Measurements from ENCODE around the gene UBE2K. TPM values are rescaled to one million over a fixed set of nuclear protein-coding genes. Genes with fewer than 3 reads are reported as not detected.
"Not testable (repeated sequence)": the region's sequence is repeated elsewhere in the genome, so short reads cannot be mapped to it uniquely, and the experiment has no call there.

UBE2K gene
- total RNA-seq, 1 donor from 2014 or later, result 68.7 TPM

- Mint-ChIP-seq H3K4me1 (no peaks in the 10 kb centered on the region), H3K4me3 (no peak overlapping the region), H3K27ac (no peak overlapping the region), H3K36me3 (no peaks in the 10 kb centered on the region), H3K27me3 (ENCODE audit: low read depth) (no peaks in the 10 kb centered on the region), H3K9me3 (no peaks in the 10 kb centered on the region)
- DNase-seq (ENCODE audit: low spot score in 2 of 2, unreplicated experiment in 2 of 2), result no peak
- no peak for TF ChIP-seq CTCF (IDR thresholded peaks at IDR 0.05; ENCODE audit: unreplicated experiment)
Observed at GRCh38 chr4:39655876-39656275, 42.1 kb upstream of the UBE2K start.

DNA sequence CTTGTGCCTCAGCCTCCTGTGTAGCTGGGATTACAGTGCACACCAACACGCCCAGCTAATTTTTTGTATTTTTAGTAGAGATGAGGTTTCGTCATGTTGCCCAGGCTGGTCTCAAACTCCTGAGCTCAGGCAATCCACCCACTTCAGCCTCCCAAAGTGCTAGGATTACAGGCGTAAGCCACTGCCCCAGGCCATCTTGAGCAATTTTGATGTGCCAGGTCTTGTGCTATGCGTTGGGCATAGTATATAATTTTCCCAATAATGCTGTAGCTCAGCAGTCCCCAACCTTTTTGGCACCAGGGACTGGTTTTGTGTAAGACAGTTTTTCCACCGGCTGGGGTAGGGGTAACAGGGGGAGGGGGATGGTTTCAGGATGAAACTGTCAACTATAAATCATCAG lies 41.3 kb upstream of the UBE2K start:
- H3K27me3 Mint-ChIP-seq (ENCODE audit: low read depth); H3K9me3 Mint-ChIP-seq; H3K4me1 Mint-ChIP-seq; H3K27ac Mint-ChIP-seq; H3K36me3 Mint-ChIP-seq; DNase-seq (ENCODE audit: low spot score in 2 of 2, unreplicated experiment in 2 of 2); H3K4me3 Mint-ChIP-seq: not testable (repeated sequence)

- no peaks in the 10 kb centered on the region for H3K4me1 Mint-ChIP-seq
- no peaks in the 10 kb centered on the region for H3K27me3 Mint-ChIP-seq (ENCODE audit: low read depth)
- no peak for DNase-seq (ENCODE audit: low spot score in 2 of 2, unreplicated experiment in 2 of 2)
- H3K9me3 Mint-ChIP-seq, result no peaks in the 10 kb centered on the region
- H3K27ac Mint-ChIP-seq, result no peak overlapping the region
- H3K36me3 Mint-ChIP-seq, result no peaks in the 10 kb centered on the region
- H3K4me3 Mint-ChIP-seq, result no peak overlapping the region
- no peak for TF ChIP-seq CTCF (IDR thresholded peaks at IDR 0.05; ENCODE audit: unreplicated experiment)
Observed at GRCh38 chr4:39657465-39657864, 40.5 kb upstream of the UBE2K start.

- H3K36me3 Mint-ChIP-seq, result no peaks in the 10 kb centered on the region
- H3K27ac Mint-ChIP-seq, result no peak overlapping the region
- H3K9me3 Mint-ChIP-seq, result no peaks in the 10 kb centered on the region
- DNase-seq (ENCODE audit: low spot score in 2 of 2, unreplicated experiment in 2 of 2), result no peak
- no peak overlapping the region for H3K4me3 Mint-ChIP-seq
- TF ChIP-seq CTCF (IDR thresholded peaks at IDR 0.05; ENCODE audit: unreplicated experiment), result no peak
- H3K27me3 Mint-ChIP-seq (ENCODE audit: low read depth), result no peaks in the 10 kb centered on the region
- no peaks in the 10 kb centered on the region for H3K4me1 Mint-ChIP-seq
Observed at GRCh38 chr4:39658756-39659155, 39.2 kb upstream of the UBE2K start.

DNA sequence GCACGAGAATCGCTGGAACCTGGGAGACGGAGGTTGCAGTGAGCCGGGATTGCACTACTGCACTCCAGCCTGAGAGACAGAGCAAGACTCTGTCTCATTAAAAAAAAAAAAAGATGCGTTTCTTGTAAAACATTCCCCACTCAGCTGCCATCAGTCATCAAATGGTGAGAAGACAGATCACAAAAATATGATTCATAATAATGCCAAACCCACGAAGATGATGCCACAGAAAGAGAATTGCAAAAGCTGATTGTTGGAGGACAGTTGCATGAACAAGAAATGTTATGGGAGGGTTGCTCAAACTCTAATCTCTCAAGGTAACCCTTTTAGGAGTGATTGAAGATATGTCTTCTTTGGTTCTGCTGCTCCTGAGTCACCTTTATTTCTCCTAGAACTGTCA lies 37.9 kb upstream of the UBE2K start:
- H3K9me3 Mint-ChIP-seq, result no peaks in the 10 kb centered on the region
- no peaks in the 10 kb centered on the region for H3K27me3 Mint-ChIP-seq (ENCODE audit: low read depth)
- no peak overlapping the region for H3K27ac Mint-ChIP-seq
- DNase-seq (ENCODE audit: low spot score in 2 of 2, unreplicated experiment in 2 of 2), result no peak
- H3K4me3 Mint-ChIP-seq, result no peak overlapping the region
- no peak for TF ChIP-seq CTCF (IDR thresholded peaks at IDR 0.05; ENCODE audit: unreplicated experiment)
- H3K4me1 Mint-ChIP-seq, result peaks cover 6% of the 10 kb centered on the region
- H3K36me3 Mint-ChIP-seq, result no peaks in the 10 kb centered on the region

GRCh38 chr4:39660757-39661156 lies 37.2 kb upstream of the UBE2K start:
- no peak for DNase-seq (ENCODE audit: low spot score in 2 of 2, unreplicated experiment in 2 of 2)
- H3K27me3 Mint-ChIP-seq (ENCODE audit: low read depth), result no peaks in the 10 kb centered on the region
- H3K4me1 Mint-ChIP-seq, result peaks cover 8% of the 10 kb centered on the region
- no peak for TF ChIP-seq CTCF (IDR thresholded peaks at IDR 0.05; ENCODE audit: unreplicated experiment)
- no peaks in the 10 kb centered on the region for H3K9me3 Mint-ChIP-seq
- H3K36me3 Mint-ChIP-seq, result no peaks in the 10 kb centered on the region
- H3K4me3 Mint-ChIP-seq, result no peak overlapping the region
- no peak overlapping the region for H3K27ac Mint-ChIP-seq
